Superior temporal gyrus (tissue), 1 donor: ENCODE data around the gene NINJ2.
"Not testable (repeated sequence)": the region's sequence is repeated elsewhere in the genome, so short reads cannot be mapped to it uniquely, and the experiment has no call there.

Experiments used
- DNase-seq: peaks from one replicate; pipeline ENCODE4 v3.0.0-alpha.2; 2016; ENCODE audit errors: extremely low spot score

NINJ2 gene

GRCh38 chr12:663293-663871 lies at the start of gene NINJ2:
NINJ2 (minus strand) TSS chr12:663445; CDS start chr12:663360, 85 bp downstream.
- DNase-seq, result peak; percentile 75

- DNase-seq, result peak; percentile 75
These were observed 49.1 kb upstream of the NINJ2 start for GRCh38 chr12:712172-712863.

- DNase-seq, result peak; percentile 6
These were observed 46.3 kb upstream of the NINJ2 start for GRCh38 chr12:709455-710020.

GRCh38 chr12:708084-708483 lies 44.8 kb upstream of the NINJ2 start:
- DNase-seq, result not testable (repeated sequence)

- DNase-seq, result no peak
These were observed 41.4 kb upstream of the NINJ2 start for GRCh38 chr12:704516-705242.

GRCh38 chr12:701896-702539 lies 38.8 kb upstream of the NINJ2 start:
- DNase-seq, result peak; percentile 95

GRCh38 chr12:700016-700415 lies 36.8 kb upstream of the NINJ2 start:
- DNase-seq, result peak; percentile 62

GRCh38 chr12:698222-698621 lies 35.0 kb upstream of the NINJ2 start:
- not testable (repeated sequence) for DNase-seq

GRCh38 chr12:697481-697880 lies 34.2 kb upstream of the NINJ2 start:
- DNase-seq, result no peak

GRCh38 chr12:694734-695503 lies 31.7 kb upstream of the NINJ2 start:
- peak; percentile 62 for DNase-seq

GRCh38 chr12:693934-694533 lies 30.8 kb upstream of the NINJ2 start:
- DNase-seq, result no peak

- no peak for DNase-seq
These were observed 29.0 kb upstream of the NINJ2 start for GRCh38 chr12:692274-692673.

- DNase-seq, result no peak
These were observed 27.2 kb upstream of the NINJ2 start for GRCh38 chr12:690466-690865.

GRCh38 chr12:685388-685787 lies 22.1 kb upstream of the NINJ2 start:
- DNase-seq, result no peak

GRCh38 chr12:684416-684815 lies 21.2 kb upstream of the NINJ2 start:
- DNase-seq, result no peak

- DNase-seq, result no peak
These were observed 18.5 kb upstream of the NINJ2 start for GRCh38 chr12:681568-682256.

GRCh38 chr12:678747-679712 lies 15.8 kb upstream of the NINJ2 start:
- no peak for DNase-seq

GRCh38 chr12:675562-675961 lies 12.3 kb upstream of the NINJ2 start:
- DNase-seq, result peak; percentile 66

GRCh38 chr12:674272-674781 lies 11.1 kb upstream of the NINJ2 start:
- no peak for DNase-seq
